ENCODE measurements around the gene PAPPA2. TPM values are rescaled to one million over a fixed set of nuclear protein-coding genes. Genes with fewer than 3 reads are reported as not detected.

PAPPA2 gene
- total and polyA plus RNA-seq, 7 donors = 0.05 to 1.1 (median 0.06) TPM; not detected in 2

GRCh38 chr1:176863613-176864012, 400.6 kb downstream of the PAPPA2 start:
- Histone ChIP-seq H3K9me3 (no peaks in the 10 kb centered on the region), H3K4me1 (no peaks in the 10 kb centered on the region), H3K4me3 (no peak overlapping the region), H3K36me3 (ENCODE audit: insufficient read depth in 1 of 2, low read depth in 1 of 2) (no peaks in the 10 kb centered on the region), H3K27ac (no peak overlapping the region), H3K27me3 (ENCODE audit: insufficient read depth in 3 of 3, low read length in 2 of 3) (no peaks in the 10 kb centered on the region)
- 66 to 78% (median 75%) methylated on average over 4 of the region's 4 CpGs for WGBS, 3 donors
- TF ChIP-seq CTCF (IDR thresholded peaks at IDR 0.05) = no peak
- no peak for ATAC-seq
- intact Hi-C loops (cut with DNase I) = no loop called here
- DNase-seq = no peak

GRCh38 chr1:176864211-176864610, 401.2 kb downstream of the PAPPA2 start:
- DNase-seq (no peak), ATAC-seq (no peak)
- no peaks in the 10 kb centered on the region for H3K9me3 ChIP-seq
- no peaks in the 10 kb centered on the region for H3K27me3 ChIP-seq (ENCODE audit: insufficient read depth in 3 of 3, low read length in 2 of 3)
- H3K4me3 ChIP-seq = no peak overlapping the region
- no peak for TF ChIP-seq CTCF (IDR thresholded peaks at IDR 0.05)
- intact Hi-C loops (cut with DNase I) = no loop called here
- 84 to 92% (median 91%) methylated on average over 9 of the region's 9 CpGs for WGBS, 3 donors
- H3K4me1 ChIP-seq = no peaks in the 10 kb centered on the region
- no peaks in the 10 kb centered on the region for H3K36me3 ChIP-seq (ENCODE audit: insufficient read depth in 1 of 2, low read depth in 1 of 2)
- no peak overlapping the region for H3K27ac ChIP-seq

GRCh38 chr1:176866011-176866714, 403.2 kb downstream of the PAPPA2 start:
- Histone ChIP-seq H3K4me3 (no peak overlapping the region), H3K27ac (no peak overlapping the region), H3K9me3 (no peaks in the 10 kb centered on the region), H3K4me1 (no peaks in the 10 kb centered on the region), H3K27me3 (ENCODE audit: insufficient read depth in 3 of 3, low read length in 2 of 3) (no peaks in the 10 kb centered on the region), H3K36me3 (ENCODE audit: insufficient read depth in 1 of 2, low read depth in 1 of 2) (no peaks in the 10 kb centered on the region)
- ATAC-seq = no peak
- WGBS, 3 donors = 71 to 82% (median 79%) methylated on average over 1 of the region's 1 CpG
- DNase-seq = no peak
- intact Hi-C loops (cut with DNase I) = no loop called here
- no peak for TF ChIP-seq CTCF (IDR thresholded peaks at IDR 0.05)

- ATAC-seq = no peak
- TF ChIP-seq CTCF (IDR thresholded peaks at IDR 0.05) = no peak
- no peak for DNase-seq
- Histone ChIP-seq H3K36me3 (ENCODE audit: insufficient read depth in 1 of 2, low read depth in 1 of 2) (no peaks in the 10 kb centered on the region), H3K27ac (no peak overlapping the region), H3K27me3 (ENCODE audit: insufficient read depth in 3 of 3, low read length in 2 of 3) (no peaks in the 10 kb centered on the region), H3K4me1 (no peaks in the 10 kb centered on the region), H3K9me3 (no peaks in the 10 kb centered on the region), H3K4me3 (no peak overlapping the region)
- intact Hi-C loops (cut with DNase I) = no loop called here
- WGBS, 3 donors = 75 to 79% (median 78%) methylated on average over 4 of the region's 4 CpGs
Observed at GRCh38 chr1:176869577-176869976, 406.6 kb downstream of the PAPPA2 start.
